Loucy (cell line): Measurements from ENCODE around the gene PIGK.

Experiments used
- CTCF ChIP-seq: fragments of 200-600 bp; sonication (generic); conservative IDR thresholded peaks from 2 replicates; pipeline ENCODE4 v1.5.1; 2014; ENCODE audit warnings: mild to moderate bottlenecking, antibody characterized with exemption, low read length
- EZH2phosphoT487 ChIP-seq: fragments of 200-600 bp; IDR thresholded peaks from 2 replicates; pipeline ENCODE4 v1.6.1; 2018; ENCODE audit warnings: antibody characterized with exemption, mild to moderate bottlenecking, moderate library complexity, borderline replicate concordance

GRCh38 chr1:77193951-77194350, 25.3 kb downstream of the PIGK start:
- no peak for TF ChIP-seq CTCF
- no peak for TF ChIP-seq EZH2phosphoT487
